Right atrium auricular region (tissue), 2 donors: ENCODE measurements around the gene AKAP11. TPM values are rescaled to one million over a fixed set of nuclear protein-coding genes. Genes with fewer than 3 reads are reported as not detected.

Source experiments
- DNase-seq: peaks from one replicate; pipeline ENCODE4 v3.0.0-alpha.2; 2019; ENCODE audit warnings: low spot score
- H3K27ac ChIP-seq, 2 donors: fragments of 200-600 bp; sonication (generic); 1 replicate in 1 of 2; 2 replicates in 1 of 2; pipeline ENCODE4 v1.5.1; 2016 to 2019
- H3K27me3 ChIP-seq, 2 donors: fragments of 200-600 bp; sonication (generic); one replicate each; pipeline versions ENCODE4 v1.5.1 to v1.6.0; 2017 to 2019
- H3K36me3 ChIP-seq: fragments of 200-600 bp; sonication (generic); one replicate; pipeline ENCODE4 v1.5.1; 2016
- H3K4me1 ChIP-seq, 2 donors: fragments of 200-600 bp; sonication (generic); one replicate each; pipeline versions ENCODE4 v1.5.1 to v1.6.0; 2017 to 2019
- H3K4me3 ChIP-seq, 2 donors: fragments of 200-600 bp; sonication (generic); 1 replicate in 1 of 2; 2 replicates in 1 of 2; pipeline ENCODE4 v1.5.1; 2017 to 2019; ENCODE audit warnings: mild to moderate bottlenecking in 1 of 2, moderate library complexity in 1 of 2
- H3K9me3 ChIP-seq, 2 donors: fragments of 200-600 bp; sonication (generic); one replicate each; pipeline ENCODE4 v1.5.1; 2019
- CTCF ChIP-seq, 2 donors: fragments of 200-600 bp; sonication (generic); IDR thresholded peaks; one replicate each; pipeline ENCODE4 v1.5.1; 2019; ENCODE audit warnings: antibody characterized with exemption in 2 of 2
- total RNA-seq, 2 donors: library from RNA; depleted of rRNA; stranded (reverse); fragments of >200 nt; gene quantifications; one replicate each; pipeline ENCODE4 v1.1.0, GENCODE V29; 2016

AKAP11 gene
- total RNA-seq, 2 donors from 2014 or later, result 24.2 to 30.4 TPM

GRCh38 chr13:42275098-42275471, 3.1 kb downstream of the AKAP11 start:
- DNase-seq, result no peak
- H3K9me3 ChIP-seq, result no peaks in the 10 kb centered on the region
- H3K4me1 ChIP-seq, result peaks cover 0 to 24% of the 10 kb centered on the region in 2 donors
- H3K4me3 ChIP-seq, result no peak overlapping the region
- no peak for TF ChIP-seq CTCF (IDR thresholded peaks at IDR 0.05)
- no peaks in the 10 kb centered on the region for H3K36me3 ChIP-seq
- no peak overlapping the region for H3K27ac ChIP-seq
- no peaks in the 10 kb centered on the region for H3K27me3 ChIP-seq

GRCh38 chr13:42275506-42275905, 3.6 kb downstream of the AKAP11 start:
- no peak overlapping the region for H3K4me3 ChIP-seq
- H3K27ac ChIP-seq, result no peak overlapping the region
- no peaks in the 10 kb centered on the region for H3K9me3 ChIP-seq
- peaks cover 0 to 24% of the 10 kb centered on the region in 2 donors for H3K4me1 ChIP-seq
- DNase-seq, result no peak
- H3K27me3 ChIP-seq, result no peaks in the 10 kb centered on the region
- no peaks in the 10 kb centered on the region for H3K36me3 ChIP-seq
- no peak for TF ChIP-seq CTCF (IDR thresholded peaks at IDR 0.05)

- TF ChIP-seq CTCF (IDR thresholded peaks at IDR 0.05), result no peak
- H3K27me3 ChIP-seq, result no peaks in the 10 kb centered on the region
- no peaks in the 10 kb centered on the region for H3K9me3 ChIP-seq
- H3K36me3 ChIP-seq, result no peaks in the 10 kb centered on the region
- no peak overlapping the region for H3K4me3 ChIP-seq
- peaks cover 0 to 20% of the 10 kb centered on the region in 2 donors for H3K4me1 ChIP-seq
- no peak for DNase-seq
- no peak overlapping the region for H3K27ac ChIP-seq
Observed at GRCh38 chr13:42276683-42277082, 4.7 kb downstream of the AKAP11 start.

GRCh38 chr13:42277618-42278276, 5.8 kb downstream of the AKAP11 start:
- Histone ChIP-seq H3K36me3 (no peaks in the 10 kb centered on the region), H3K4me3 (no peak overlapping the region), H3K27ac (no peak overlapping the region), H3K4me1 (peaks cover 0 to 16% of the 10 kb centered on the region in 2 donors), H3K27me3 (no peaks in the 10 kb centered on the region), H3K9me3 (no peaks in the 10 kb centered on the region)
- no peak for DNase-seq
- TF ChIP-seq CTCF (IDR thresholded peaks at IDR 0.05), result no peak

- no peak overlapping the region for H3K27ac ChIP-seq
- no peak overlapping the region for H3K4me3 ChIP-seq
- no peaks in the 10 kb centered on the region for H3K36me3 ChIP-seq
- DNase-seq, result no peak
- no peaks in the 10 kb centered on the region for H3K9me3 ChIP-seq
- TF ChIP-seq CTCF (IDR thresholded peaks at IDR 0.05), result no peak
- H3K27me3 ChIP-seq, result no peaks in the 10 kb centered on the region
- H3K4me1 ChIP-seq, result peaks cover 0 to 7% of the 10 kb centered on the region in 2 donors
Observed at GRCh38 chr13:42279080-42279479, 7.1 kb downstream of the AKAP11 start.

- H3K27ac ChIP-seq, result no peak overlapping the region
- no peak for TF ChIP-seq CTCF (IDR thresholded peaks at IDR 0.05)
- H3K9me3 ChIP-seq, result no peaks in the 10 kb centered on the region
- H3K4me3 ChIP-seq, result no peak overlapping the region
- no peaks in the 10 kb centered on the region for H3K36me3 ChIP-seq
- H3K27me3 ChIP-seq, result no peaks in the 10 kb centered on the region
- no peak for DNase-seq
- H3K4me1 ChIP-seq, result peaks cover 0 to 7% of the 10 kb centered on the region in 2 donors
Observed at GRCh38 chr13:42279986-42280385, 8.0 kb downstream of the AKAP11 start.
